T-cell (primary cell): ENCODE results near the gene TRPM1. TPM values are rescaled to one million over a fixed set of nuclear protein-coding genes. Genes with fewer than 3 reads are reported as not detected.

Experiments
- ATAC-seq, 4 experiments: fragments of 200-7000 bp in 3 of 4; fragments of 150-1000 bp in 1 of 4; cut with Tn5 transposase; replicated peaks in 1 of 4; 1 replicate in 3 of 4; 2 replicates in 1 of 4; pipeline ENCODE4 v1.10.0; 2021; ENCODE audit warnings: moderate library complexity in 3 of 4, mild to moderate bottlenecking in 2 of 4, moderate number of reproducible peaks in 1 of 4
- CTCF ChIA-PET, 2 donors: fragments of 300-600 bp; sonication (Branson Sonifier 250); formaldehyde crosslinking; loops; one replicate each; lab custom pipeline; 2022; ENCODE audit warnings: antibody characterized with exemption in 2 of 2; lab: Charles Lee
- POLR2A ChIA-PET, 2 donors: fragments of 300-600 bp; sonication (Branson Sonifier 250); formaldehyde crosslinking; loops; one replicate each; lab custom pipeline; 2022; ENCODE audit warnings: antibody characterized with exemption in 2 of 2; lab: Charles Lee
- DNase-seq, 35 experiments: peaks; one replicate each; pipeline versions ENCODE4 v3.0.0 to v3.0.0-alpha.2; 2013 to 2023
- H3K27ac ChIP-seq: one replicate; pipeline ENCODE4 v1.5.1; 2013; ENCODE audit warnings: low read length
- H3K27me3 ChIP-seq, 2 experiments: replicated peaks in 1 of 2; 1 replicate in 1 of 2; 2 replicates in 1 of 2; pipeline versions ENCODE4 v1.6.1 to v1.7.0; 2013; ENCODE audit warnings: low read length in 1 of 2, mixed read lengths in 1 of 2; ENCODE audit not compliant: control insufficient read depth in 2 of 2, insufficient read depth in 2 of 2; ENCODE audit errors: extremely low read depth in 1 of 2
- H3K36me3 ChIP-seq, 2 donors: 1 replicate in 1 of 2; 2 replicates in 1 of 2; pipeline versions ENCODE4 v1.6.1 to v1.7.0; 2013; ENCODE audit warnings: low read length in 1 of 2; ENCODE audit not compliant: control insufficient read depth in 2 of 2, insufficient read depth in 1 of 2; ENCODE audit errors: extremely low read depth in 1 of 2
- H3K4me1 ChIP-seq, 2 experiments: 1 replicate in 1 of 2; 2 replicates in 1 of 2; pipeline versions ENCODE4 v1.6.1 to v1.7.0; 2013; ENCODE audit warnings: low read length in 2 of 2, mixed read lengths in 1 of 2; ENCODE audit not compliant: insufficient read depth in 2 of 2, control insufficient read depth in 1 of 2; ENCODE audit errors: extremely low read depth in 1 of 2
- H3K4me3 ChIP-seq, 2 donors: 1 replicate in 1 of 2; 2 replicates in 1 of 2; pipeline versions ENCODE4 v1.5.1 to v1.7.0; 2013; ENCODE audit warnings: mild to moderate bottlenecking in 2 of 2, low read length in 1 of 2, moderate library complexity in 1 of 2; ENCODE audit not compliant: control insufficient read depth in 1 of 2; ENCODE audit errors: extremely low read depth in 1 of 2
- H3K9me3 ChIP-seq: 2 replicates; pipeline ENCODE4 v1.7.0; 2013
- H3K27ac Mint-ChIP-seq, 2 donors: one replicate each; pipeline ENCODE4 v1.8.0; 2020 to 2021; ENCODE audit warnings: mild to moderate bottlenecking in 2 of 2, mixed read lengths in 2 of 2
- H3K27me3 Mint-ChIP-seq, 2 donors: one replicate each; pipeline ENCODE4 v1.8.0; 2021 to 2022; ENCODE audit warnings: mixed read lengths in 2 of 2
- H3K36me3 Mint-ChIP-seq: one replicate; pipeline ENCODE4 v1.8.0; 2021; ENCODE audit warnings: mixed read lengths
- H3K4me1 Mint-ChIP-seq, 3 donors: one replicate each; pipeline ENCODE4 v1.8.0; 2020 to 2022; ENCODE audit warnings: mixed read lengths in 3 of 3, mild to moderate bottlenecking in 1 of 3
- H3K4me3 Mint-ChIP-seq, 3 donors: one replicate each; pipeline ENCODE4 v1.8.0; 2020 to 2022; ENCODE audit warnings: mild to moderate bottlenecking in 3 of 3, mixed read lengths in 3 of 3, moderate library complexity in 3 of 3
- H3K9me3 Mint-ChIP-seq, 3 donors: one replicate each; pipeline ENCODE4 v1.8.0; 2020 to 2022; ENCODE audit warnings: mixed read lengths in 3 of 3
- WGBS: methylation state at CpG from one replicate; pipeline ENCODE4 v1.1.5; 2013; ENCODE audit warnings: missing lambda C conversion rate; ENCODE audit not compliant: insufficient coverage; 5-methylcytosine and 5-hydroxymethylcytosine counted together
- total RNA-seq, 35 experiments: library from RNA in 6 of 35; stranded (reverse) in 6 of 35; fragments of 120-200 nt in 1 of 35; gene quantifications; one replicate each; pipeline versions ENCODE4 v1.2.1 to v1.2.4 and lab custom pipeline; 2013 to 2026

The TRPM1 gene
- total RNA-seq, 5 donors from 2014 or later (not counting 1 experiment from before 2014, with no cell fraction given), result not detected

- no peak overlapping the region for H3K4me3 ChIP-seq
- Mint-ChIP-seq H3K9me3 (no peaks in the 10 kb centered on the region), H3K27ac (no peak overlapping the region), H3K36me3 (no peaks in the 10 kb centered on the region), H3K27me3 (peaks cover 6 to 7% of the 10 kb centered on the region in 2 donors), H3K4me3 (no peak overlapping the region), H3K4me1 (peaks cover 0 to 15% (median 2%) of the 10 kb centered on the region in 3 donors)
- DNase-seq (no peak), ATAC-seq (no peak)
- peaks cover 0 to 3% of the 10 kb centered on the region in 2 experiments for H3K27me3 ChIP-seq
- no peaks in the 10 kb centered on the region for H3K36me3 ChIP-seq
- POLR2A ChIA-PET, result no interaction called here
- no peaks in the 10 kb centered on the region for H3K9me3 ChIP-seq
- 81% methylated on average over 6 of the region's 12 CpGs for WGBS
- no peak overlapping the region for H3K27ac ChIP-seq
- H3K4me1 ChIP-seq, result peaks cover 0 to 4% of the 10 kb centered on the region in 2 experiments
- CTCF ChIA-PET, result no interaction called here
These were observed 51.6 kb downstream of the TRPM1 start for GRCh38 chr15:31049682-31050615.

GRCh38 chr15:31049111-31049510 lies 52.4 kb downstream of the TRPM1 start:
- 37% methylated on average over 9 of the region's 10 CpGs for WGBS
- H3K9me3 Mint-ChIP-seq, result no peaks in the 10 kb centered on the region
- ChIA-PET POLR2A (no interaction called here), CTCF (no interaction called here)
- Histone ChIP-seq H3K27ac (no peak overlapping the region), H3K36me3 (no peaks in the 10 kb centered on the region), H3K4me1 (peaks cover 0 to 4% of the 10 kb centered on the region in 2 experiments), H3K27me3 (peaks cover 0 to 3% of the 10 kb centered on the region in 2 experiments), H3K4me3 (no peak overlapping the region), H3K9me3 (no peaks in the 10 kb centered on the region)
- no peaks in the 10 kb centered on the region for H3K36me3 Mint-ChIP-seq
- ATAC-seq (no peak), DNase-seq (no peak)
- H3K4me3 Mint-ChIP-seq, result no peak overlapping the region
- H3K4me1 Mint-ChIP-seq, result peaks cover 0 to 15% (median 2%) of the 10 kb centered on the region in 3 donors
- H3K27me3 Mint-ChIP-seq, result peaks cover 7 to 8% of the 10 kb centered on the region in 2 donors
- H3K27ac Mint-ChIP-seq, result no peak overlapping the region

- Histone ChIP-seq H3K4me1 (peaks cover 0 to 4% of the 10 kb centered on the region in 2 experiments), H3K4me3 (no peak overlapping the region), H3K36me3 (no peaks in the 10 kb centered on the region), H3K9me3 (no peaks in the 10 kb centered on the region), H3K27ac (no peak overlapping the region), H3K27me3 (peaks cover 0 to 3% of the 10 kb centered on the region in 2 experiments)
- no peak for ATAC-seq
- Mint-ChIP-seq H3K4me1 (peaks cover 0 to 15% (median 2%) of the 10 kb centered on the region in 3 donors), H3K9me3 (no peaks in the 10 kb centered on the region), H3K27me3 (peaks cover 8 to 13% of the 10 kb centered on the region in 2 donors), H3K4me3 (no peak overlapping the region), H3K36me3 (no peaks in the 10 kb centered on the region), H3K27ac (no peak overlapping the region)
- DNase-seq, result no peak
- 98% methylated on average over 6 of the region's 8 CpGs for WGBS
- ChIA-PET CTCF (no interaction called here), POLR2A (no interaction called here)
These were observed 54.1 kb downstream of the TRPM1 start for GRCh38 chr15:31047437-31047836.

GRCh38 chr15:31046759-31047359 lies 54.7 kb downstream of the TRPM1 start:
- ChIA-PET CTCF (no interaction called here), POLR2A (no interaction called here)
- Mint-ChIP-seq H3K4me3 (no peak overlapping the region), H3K4me1 (peaks cover 0 to 15% (median 2%) of the 10 kb centered on the region in 3 donors), H3K27me3 (peaks cover 13% of the 10 kb centered on the region in 2 donors), H3K9me3 (no peaks in the 10 kb centered on the region), H3K36me3 (no peaks in the 10 kb centered on the region), H3K27ac (peak overlapping the region in 1 of 2 donors; percentile 2)
- Histone ChIP-seq H3K4me1 (peaks cover 0 to 4% of the 10 kb centered on the region in 2 experiments), H3K4me3 (no peak overlapping the region), H3K36me3 (no peaks in the 10 kb centered on the region), H3K27ac (no peak overlapping the region), H3K27me3 (peaks cover 0 to 4% of the 10 kb centered on the region in 2 experiments), H3K9me3 (no peaks in the 10 kb centered on the region)
- DNase-seq (no peak), ATAC-seq (no peak)
- WGBS, result 86% methylated on average over 14 of the region's 19 CpGs

GRCh38 chr15:31045606-31046005 lies 55.9 kb downstream of the TRPM1 start:
- Histone ChIP-seq H3K4me1 (peaks cover 0 to 4% of the 10 kb centered on the region in 2 experiments), H3K4me3 (no peak overlapping the region), H3K27ac (no peak overlapping the region), H3K27me3 (peaks cover 0 to 8% of the 10 kb centered on the region in 2 experiments), H3K36me3 (no peaks in the 10 kb centered on the region), H3K9me3 (no peaks in the 10 kb centered on the region)
- Mint-ChIP-seq H3K27me3 (peaks cover 13% of the 10 kb centered on the region in 2 donors), H3K4me1 (peaks cover 0 to 10% (median 2%) of the 10 kb centered on the region in 3 donors), H3K27ac (no peak overlapping the region), H3K4me3 (no peak overlapping the region), H3K36me3 (no peaks in the 10 kb centered on the region), H3K9me3 (no peaks in the 10 kb centered on the region)
- POLR2A ChIA-PET, result no interaction called here
- no peak for ATAC-seq
- no CpG with 5 or more reads among the region's 3 CpGs for WGBS
- CTCF ChIA-PET, result no interaction called here
- no peak for DNase-seq

- Mint-ChIP-seq H3K4me1 (no peaks in the 10 kb centered on the region), H3K9me3 (no peaks in the 10 kb centered on the region), H3K27me3 (peaks cover 13 to 22% of the 10 kb centered on the region in 2 donors), H3K36me3 (no peaks in the 10 kb centered on the region), H3K27ac (no peak overlapping the region), H3K4me3 (no peak overlapping the region)
- H3K4me3 ChIP-seq, result no peak overlapping the region
- no peak overlapping the region for H3K27ac ChIP-seq
- no peaks in the 10 kb centered on the region for H3K4me1 ChIP-seq
- H3K9me3 ChIP-seq, result no peaks in the 10 kb centered on the region
- ATAC-seq, result no peak
- ChIA-PET POLR2A (no interaction called here), CTCF (no interaction called here)
- no peaks in the 10 kb centered on the region for H3K36me3 ChIP-seq
- H3K27me3 ChIP-seq, result peaks cover 0 to 8% of the 10 kb centered on the region in 2 experiments
- no peak for DNase-seq
- WGBS, result no CpG with 5 or more reads among the region's 2 CpGs
These were observed 58.8 kb downstream of the TRPM1 start for GRCh38 chr15:31042751-31043150.
